Stomach (tissue), 4 donors: ENCODE data around the gene GPC5.

Experiments used
- POLR2A ChIP-seq, 4 donors: fragments of 450-650 bp; IDR thresholded peaks; one replicate each; pipeline ENCODE4 v1.6.1; 2016; ENCODE audit warnings: antibody characterized with exemption in 4 of 4, control low read depth in 2 of 4, mild to moderate bottlenecking in 1 of 4, moderate library complexity in 1 of 4
- TF ChIP-seq, protein P1 (sequence below), 7 experiments: fragments of 450-650 bp in 4 of 7; fragments of 200-600 bp in 3 of 7; sonication (generic) in 3 of 7; IDR thresholded peaks; one replicate each; pipeline ENCODE4 v1.5.1; 2016 to 2019; ENCODE audit warnings: antibody characterized with exemption in 7 of 7, control low read depth in 2 of 7, mild to moderate bottlenecking in 1 of 7

DNA sequence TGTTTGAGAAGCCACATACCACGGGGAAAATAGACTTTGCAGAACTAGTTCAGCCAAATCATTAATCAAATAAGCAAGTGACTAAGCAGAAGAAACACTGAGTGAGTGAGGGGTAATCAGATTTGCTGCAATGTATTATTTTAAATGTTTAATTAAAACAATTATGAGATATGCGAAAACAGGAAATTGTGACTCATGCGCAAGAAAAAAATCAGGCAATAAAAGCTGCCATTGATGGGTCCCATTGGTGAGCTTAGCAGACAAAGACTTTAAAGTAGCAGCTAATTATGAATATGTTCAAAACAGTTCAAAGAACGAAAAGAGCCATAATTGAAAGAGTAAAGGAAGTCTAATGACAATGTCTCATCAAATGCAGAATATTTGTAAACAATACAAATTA is 644.1 kb downstream of the GPC5 start:
- TF ChIP-seq, protein P1, sequence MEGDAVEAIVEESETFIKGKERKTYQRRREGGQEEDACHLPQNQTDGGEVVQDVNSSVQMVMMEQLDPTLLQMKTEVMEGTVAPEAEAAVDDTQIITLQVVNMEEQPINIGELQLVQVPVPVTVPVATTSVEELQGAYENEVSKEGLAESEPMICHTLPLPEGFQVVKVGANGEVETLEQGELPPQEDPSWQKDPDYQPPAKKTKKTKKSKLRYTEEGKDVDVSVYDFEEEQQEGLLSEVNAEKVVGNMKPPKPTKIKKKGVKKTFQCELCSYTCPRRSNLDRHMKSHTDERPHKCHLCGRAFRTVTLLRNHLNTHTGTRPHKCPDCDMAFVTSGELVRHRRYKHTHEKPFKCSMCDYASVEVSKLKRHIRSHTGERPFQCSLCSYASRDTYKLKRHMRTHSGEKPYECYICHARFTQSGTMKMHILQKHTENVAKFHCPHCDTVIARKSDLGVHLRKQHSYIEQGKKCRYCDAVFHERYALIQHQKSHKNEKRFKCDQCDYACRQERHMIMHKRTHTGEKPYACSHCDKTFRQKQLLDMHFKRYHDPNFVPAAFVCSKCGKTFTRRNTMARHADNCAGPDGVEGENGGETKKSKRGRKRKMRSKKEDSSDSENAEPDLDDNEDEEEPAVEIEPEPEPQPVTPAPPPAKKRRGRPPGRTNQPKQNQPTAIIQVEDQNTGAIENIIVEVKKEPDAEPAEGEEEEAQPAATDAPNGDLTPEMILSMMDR (IDR thresholded peaks at IDR 0.05) = no peak
- no peak for TF ChIP-seq POLR2A (IDR thresholded peaks at IDR 0.05)
